Esophagus muscularis mucosa (tissue), 3 donors: ENCODE data around the gene CAPN7.

Experiments
- CTCF ChIP-seq, 3 experiments: fragments of 200-600 bp in 2 of 3; fragments of 450-650 bp in 1 of 3; sonication (generic) in 2 of 3; IDR thresholded peaks; one replicate each; pipeline ENCODE4 v1.5.1; 2017 to 2019; ENCODE audit warnings: antibody characterized with exemption in 3 of 3, mild to moderate bottlenecking in 2 of 3, moderate library complexity in 1 of 3
- POLR2A ChIP-seq: fragments of 450-650 bp; IDR thresholded peaks from one replicate; pipeline ENCODE4 v1.6.1; 2017; ENCODE audit warnings: antibody characterized with exemption, moderate library complexity, mild to moderate bottlenecking, low read depth

GRCh38 chr3:15223685-15224572 lies 17.9 kb downstream of the CAPN7 start:
- TF ChIP-seq CTCF (IDR thresholded peaks at IDR 0.05) (no peak), POLR2A (no peak)
